GM12878 (cell line): ENCODE results near the gene SHROOM4. TPM values are rescaled to one million over a fixed set of nuclear protein-coding genes. Genes with fewer than 3 reads are reported as not detected.

Source experiments
- ATAC-seq: fragments of 200-7000 bp; cut with Tn5 transposase; 3 replicates; pipeline ENCODE4 v1.9.1; 2020; ENCODE audit warnings: mild to moderate bottlenecking, moderate library complexity
- BruUV-seq: library from RNA; stranded (reverse); fragments of 400-500 nt; replicated peaks from 2 replicates; lab custom pipeline; 2021; lab: Mats Ljungman, UMichigan
- CTCF ChIA-PET: fragments of 300-600 bp; sonication (Branson Sonifier 250); formaldehyde crosslinking; extraction: SDS; loops from one replicate; lab custom pipeline; 2021; ENCODE audit warnings: inconsistent platforms; lab: Yijun Ruan, JAX
- POLR2A ChIA-PET: fragments of 350-600 bp; formaldehyde crosslinking; extraction: SDS; loops from one replicate; lab custom pipeline; 2021; ENCODE audit warnings: inconsistent platforms; lab: Charles Lee
- RAD21 ChIA-PET: fragments of 300-600 bp; sonication (Branson Sonifier 250); formaldehyde crosslinking; loops from one replicate; lab custom pipeline; 2023; ENCODE audit warnings: antibody characterized with exemption; ENCODE audit not compliant: unreplicated experiment; lab: Charles Lee
- SMC1A ChIA-PET: fragments of 300-600 bp; sonication (Branson Sonifier 250); formaldehyde crosslinking; loops from one replicate; lab custom pipeline; 2023; ENCODE audit not compliant: unreplicated experiment, uncharacterized antibody; lab: Charles Lee
- DNase-seq: peaks from one replicate; pipeline ENCODE4 v3.0.0-alpha.2; 2011; ENCODE audit warnings: low read depth, low spot score
- FAIRE-seq: peaks from 3 replicates; lab custom pipeline; 2011; peaks lifted over from hg19 to GRCh38; lab: Jason Lieb, UNC
- H2AFZ ChIP-seq: 2 replicates; pipeline ENCODE4 v1.6.0; 2011; ENCODE audit warnings: low read depth, low read length, control low read depth; ENCODE audit not compliant: control insufficient read depth
- H3K27ac ChIP-seq: 2 replicates; pipeline ENCODE4 v1.5.1; 2011; ENCODE audit warnings: control low read depth; ENCODE audit not compliant: control insufficient read depth, insufficient read depth
- H3K27me3 ChIP-seq, 2 experiments: replicated peaks in 1 of 2; 2 replicates each; pipeline versions ENCODE4 v1.6.0 to v1.6.1; 2011; ENCODE audit warnings: low read length in 1 of 2; ENCODE audit not compliant: control insufficient read depth in 2 of 2, insufficient read depth in 2 of 2
- H3K36me3 ChIP-seq, 2 experiments: 2 replicates each; pipeline ENCODE4 v1.5.1; 2011; ENCODE audit warnings: low read length in 1 of 2; ENCODE audit not compliant: control insufficient read depth in 2 of 2, insufficient read depth in 2 of 2
- H3K4me1 ChIP-seq: 2 replicates; pipeline ENCODE4 v1.6.1; 2011; ENCODE audit warnings: mild to moderate bottlenecking, low read length, moderate library complexity, mixed read lengths; ENCODE audit not compliant: control insufficient read depth, insufficient read depth
- H3K4me2 ChIP-seq: 2 replicates; pipeline ENCODE4 v1.6.0; 2011; ENCODE audit warnings: control low read depth; ENCODE audit not compliant: control insufficient read depth, insufficient read depth
- H3K4me3 ChIP-seq: fragments of 200-600 bp; sonication (generic); 2 replicates; pipeline ENCODE4 v1.5.1; 2016
- H3K79me2 ChIP-seq: 2 replicates; pipeline ENCODE4 v1.6.0; 2011; ENCODE audit warnings: low read length; ENCODE audit not compliant: control insufficient read depth, insufficient read depth
- H3K9ac ChIP-seq: 2 replicates; pipeline ENCODE4 v1.8.0; 2011; ENCODE audit warnings: low read length, control low read depth, mixed read lengths; ENCODE audit not compliant: control insufficient read depth, insufficient read depth
- H3K9me3 ChIP-seq: replicated peaks from 3 replicates; pipeline ENCODE4 v1.5.1; 2011; ENCODE audit warnings: mild to moderate bottlenecking, low read length; ENCODE audit not compliant: control insufficient read depth, insufficient read depth
- H4K20me1 ChIP-seq: 2 replicates; pipeline ENCODE4 v1.6.0; 2011; ENCODE audit not compliant: control insufficient read depth, insufficient read depth
- ESRRA ChIP-seq: IDR thresholded peaks from 2 replicates; pipeline ENCODE4 v1.6.1; 2012; ENCODE audit warnings: mild to moderate bottlenecking, low read length, improper control_type of control experiment
- ETV6 ChIP-seq, 2 experiments: fragments of 450-650 bp in 1 of 2; IDR thresholded peaks in 1 of 2; conservative IDR thresholded peaks in 1 of 2; 2 replicates each; pipeline ENCODE4 v1.6.1; 2014; ENCODE audit warnings: antibody characterized with exemption in 1 of 2, borderline replicate concordance in 1 of 2, low read depth in 1 of 2, mild to moderate bottlenecking in 1 of 2, moderate library complexity in 1 of 2
- GATAD2B ChIP-seq: fragments of 450-650 bp; conservative IDR thresholded peaks from 2 replicates; pipeline ENCODE4 v1.6.1; 2017; ENCODE audit warnings: low read depth, mild to moderate bottlenecking, moderate library complexity
- HDAC6 ChIP-seq: fragments of 200-600 bp; sonication (generic); IDR thresholded peaks from one replicate; pipeline ENCODE4 v1.8.0; 2017; ENCODE audit warnings: antibody characterized with exemption; ENCODE audit not compliant: unreplicated experiment
- KLF5 ChIP-seq: fragments of 450-650 bp; IDR thresholded peaks from 2 replicates; pipeline ENCODE4 v1.6.1; 2014; ENCODE audit warnings: mild to moderate bottlenecking; ENCODE audit not compliant: partially characterized antibody
- POLR2AphosphoS2 ChIP-seq: IDR thresholded peaks from 2 replicates; pipeline ENCODE4 v1.6.1; 2011; ENCODE audit warnings: low read depth, mild to moderate bottlenecking, low read length, improper control_type of control experiment, moderate library complexity
- WRNIP1 ChIP-seq: IDR thresholded peaks from 2 replicates; pipeline ENCODE4 v1.6.1; 2011; ENCODE audit warnings: low read depth, low read length, improper control_type of control experiment, borderline replicate concordance
- YBX1 ChIP-seq: fragments of 450-650 bp; IDR thresholded peaks from 2 replicates; pipeline ENCODE4 v1.6.1; 2016; ENCODE audit warnings: antibody characterized with exemption
- ZBED1 ChIP-seq: IDR thresholded peaks from 2 replicates; pipeline ENCODE4 v1.6.1; 2016; ENCODE audit warnings: borderline replicate concordance
- ZSCAN29 ChIP-seq: fragments of 450-650 bp; IDR thresholded peaks from 2 replicates; pipeline ENCODE4 v1.6.1; 2017; ENCODE audit warnings: mild to moderate bottlenecking, moderate library complexity
- WGBS: methylation state at CpG from one replicate; pipeline ENCODE4 v1.1.6; 2016; ENCODE audit warnings: low lambda C conversion rate; ENCODE audit not compliant: insufficient replicate concordance, insufficient coverage; ENCODE audit errors: missing lambda C conversion rate; 5-methylcytosine and 5-hydroxymethylcytosine counted together
- in situ Hi-C: fragments of 300-500 bp; cut with MboI; formaldehyde crosslinking; loops from 9 replicates; pipeline ENCODE4 v1.14.3; 2018; ENCODE audit warnings: mixed read lengths
- intact Hi-C: fragments of 100-400 bp; cut with micrococcal nuclease; formaldehyde crosslinking; loops from one replicate; pipeline ENCODE4 v1.14.2; 2022; ENCODE audit not compliant: unreplicated experiment
- polyA plus RNA-seq, 11 experiments: library from polyadenylated mRNA; depleted of rRNA in 4 of 11; unstranded in 6 of 11; stranded (reverse) in 5 of 11; fragments of >200 nt; fragmentation: Nextera tagmentation in 4 of 11; fragmentation: Illumina TruSeq in 1 of 11; extraction: Ambion mirVana in 4 of 11; extraction: Trizol in 1 of 11; gene quantifications; 1 replicate in 1 of 11; 2 replicates in 10 of 11; pipeline versions ENCODE4 v1.2.1 to v1.2.3, GENCODE V29; 2011 to 2016; ENCODE audit warnings: inconsistent platforms in 2 of 11, missing spikeins in 2 of 11, low read depth in 1 of 11
- total RNA-seq, 4 experiments: library from RNA; depleted of rRNA in 3 of 4; stranded (reverse); fragments of >200 nt in 3 of 4; fragmentation: Illumina TruSeq in 1 of 4; extraction: Trizol in 1 of 4; gene quantifications; 2 replicates each; pipeline versions ENCODE4 v1.2.1 to v1.2.3, GENCODE V29; 2013 to 2021
- TF ChIP-seq, protein P1 (sequence below): fragments of 450-650 bp; IDR thresholded peaks from 2 replicates; pipeline ENCODE4 v1.6.1; 2016; ENCODE audit warnings: mild to moderate bottlenecking
- TF ChIP-seq, protein P2 (sequence below): fragments of 450-650 bp; IDR thresholded peaks from 2 replicates; pipeline ENCODE4 v1.6.1; 2017; ENCODE audit warnings: antibody characterized with exemption, mild to moderate bottlenecking, moderate library complexity
- TF ChIP-seq, protein P3 (sequence below): fragments of 150-350 bp; IDR thresholded peaks from 2 replicates; pipeline ENCODE4 v1.6.1; 2014; ENCODE audit warnings: mild to moderate bottlenecking, low read depth, low read length
- TF ChIP-seq, protein P4 (sequence below): IDR thresholded peaks from 2 replicates; pipeline ENCODE4 v1.6.1; 2011; ENCODE audit warnings: low read depth, mild to moderate bottlenecking, low read length, moderate library complexity, borderline replicate concordance; ENCODE audit errors: extremely low read depth

The SHROOM4 gene
- total and polyA plus RNA-seq, 10 of the 15 experiments (the other 5 are each of a cell fraction or from before 2014, with no cell fraction given): 0.01 to 0.03 TPM; not detected in 8

DNA sequence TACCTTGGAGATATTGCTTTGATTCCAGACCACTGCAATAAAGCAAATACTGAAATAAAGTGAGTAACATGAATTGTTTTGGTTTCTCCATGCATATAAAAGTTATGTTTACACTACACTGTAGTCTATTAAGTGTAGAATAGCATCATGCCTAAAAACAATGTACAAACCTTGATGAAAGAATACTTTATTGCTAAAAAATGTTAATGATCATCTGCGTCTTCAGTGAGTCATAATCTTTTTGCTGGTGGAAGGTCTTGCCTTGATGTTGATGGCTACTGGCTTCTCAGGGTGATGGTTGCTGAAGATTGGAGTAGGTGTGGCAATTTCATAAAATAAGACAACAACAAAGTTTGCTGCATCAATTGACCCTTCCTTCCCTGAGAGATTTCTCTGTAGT is 145.1 kb downstream of the SHROOM4 start:
- no peaks in the 10 kb centered on the region for H3K36me3 ChIP-seq
- DNase-seq: no peak
- H3K9ac ChIP-seq: no peak overlapping the region
- no peaks in the 10 kb centered on the region for H3K27me3 ChIP-seq
- TF ChIP-seq, protein P1, sequence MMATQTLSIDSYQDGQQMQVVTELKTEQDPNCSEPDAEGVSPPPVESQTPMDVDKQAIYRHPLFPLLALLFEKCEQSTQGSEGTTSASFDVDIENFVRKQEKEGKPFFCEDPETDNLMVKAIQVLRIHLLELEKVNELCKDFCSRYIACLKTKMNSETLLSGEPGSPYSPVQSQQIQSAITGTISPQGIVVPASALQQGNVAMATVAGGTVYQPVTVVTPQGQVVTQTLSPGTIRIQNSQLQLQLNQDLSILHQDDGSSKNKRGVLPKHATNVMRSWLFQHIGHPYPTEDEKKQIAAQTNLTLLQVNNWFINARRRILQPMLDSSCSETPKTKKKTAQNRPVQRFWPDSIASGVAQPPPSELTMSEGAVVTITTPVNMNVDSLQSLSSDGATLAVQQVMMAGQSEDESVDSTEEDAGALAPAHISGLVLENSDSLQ: no peak
- TF ChIP-seq POLR2AphosphoS2 (no peak), GATAD2B (no peak), WRNIP1 (no peak), YBX1 (no peak), ESRRA (no peak), KLF5 (no peak), ETV6 (conservative IDR thresholded peaks at IDR 0.05 in 1 of 2, IDR thresholded peaks at IDR 0.05 in 1 of 2; ENCODE audit: borderline replicate concordance in 1 of 2, low read depth in 1 of 2) (no peak), ZSCAN29 (no peak), HDAC6 (no peak), ZBED1 (no peak)
- TF ChIP-seq, protein P2, sequence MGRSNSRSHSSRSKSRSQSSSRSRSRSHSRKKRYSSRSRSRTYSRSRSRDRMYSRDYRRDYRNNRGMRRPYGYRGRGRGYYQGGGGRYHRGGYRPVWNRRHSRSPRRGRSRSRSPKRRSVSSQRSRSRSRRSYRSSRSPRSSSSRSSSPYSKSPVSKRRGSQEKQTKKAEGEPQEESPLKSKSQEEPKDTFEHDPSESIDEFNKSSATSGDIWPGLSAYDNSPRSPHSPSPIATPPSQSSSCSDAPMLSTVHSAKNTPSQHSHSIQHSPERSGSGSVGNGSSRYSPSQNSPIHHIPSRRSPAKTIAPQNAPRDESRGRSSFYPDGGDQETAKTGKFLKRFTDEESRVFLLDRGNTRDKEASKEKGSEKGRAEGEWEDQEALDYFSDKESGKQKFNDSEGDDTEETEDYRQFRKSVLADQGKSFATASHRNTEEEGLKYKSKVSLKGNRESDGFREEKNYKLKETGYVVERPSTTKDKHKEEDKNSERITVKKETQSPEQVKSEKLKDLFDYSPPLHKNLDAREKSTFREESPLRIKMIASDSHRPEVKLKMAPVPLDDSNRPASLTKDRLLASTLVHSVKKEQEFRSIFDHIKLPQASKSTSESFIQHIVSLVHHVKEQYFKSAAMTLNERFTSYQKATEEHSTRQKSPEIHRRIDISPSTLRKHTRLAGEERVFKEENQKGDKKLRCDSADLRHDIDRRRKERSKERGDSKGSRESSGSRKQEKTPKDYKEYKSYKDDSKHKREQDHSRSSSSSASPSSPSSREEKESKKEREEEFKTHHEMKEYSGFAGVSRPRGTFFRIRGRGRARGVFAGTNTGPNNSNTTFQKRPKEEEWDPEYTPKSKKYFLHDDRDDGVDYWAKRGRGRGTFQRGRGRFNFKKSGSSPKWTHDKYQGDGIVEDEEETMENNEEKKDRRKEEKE: no peak
- TF ChIP-seq, protein P3, sequence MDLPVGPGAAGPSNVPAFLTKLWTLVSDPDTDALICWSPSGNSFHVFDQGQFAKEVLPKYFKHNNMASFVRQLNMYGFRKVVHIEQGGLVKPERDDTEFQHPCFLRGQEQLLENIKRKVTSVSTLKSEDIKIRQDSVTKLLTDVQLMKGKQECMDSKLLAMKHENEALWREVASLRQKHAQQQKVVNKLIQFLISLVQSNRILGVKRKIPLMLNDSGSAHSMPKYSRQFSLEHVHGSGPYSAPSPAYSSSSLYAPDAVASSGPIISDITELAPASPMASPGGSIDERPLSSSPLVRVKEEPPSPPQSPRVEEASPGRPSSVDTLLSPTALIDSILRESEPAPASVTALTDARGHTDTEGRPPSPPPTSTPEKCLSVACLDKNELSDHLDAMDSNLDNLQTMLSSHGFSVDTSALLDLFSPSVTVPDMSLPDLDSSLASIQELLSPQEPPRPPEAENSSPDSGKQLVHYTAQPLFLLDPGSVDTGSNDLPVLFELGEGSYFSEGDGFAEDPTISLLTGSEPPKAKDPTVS: no peak
- TF ChIP-seq, protein P4, sequence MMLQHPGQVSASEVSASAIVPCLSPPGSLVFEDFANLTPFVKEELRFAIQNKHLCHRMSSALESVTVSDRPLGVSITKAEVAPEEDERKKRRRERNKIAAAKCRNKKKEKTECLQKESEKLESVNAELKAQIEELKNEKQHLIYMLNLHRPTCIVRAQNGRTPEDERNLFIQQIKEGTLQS: no peak
- H4K20me1 ChIP-seq: no peaks in the 10 kb centered on the region
- H3K27ac ChIP-seq: no peak overlapping the region
- POLR2A ChIA-PET: no interaction called here
- no peaks in the 10 kb centered on the region for H3K4me1 ChIP-seq
- RAD21 ChIA-PET: no interaction called here
- CTCF ChIA-PET: no interaction called here
- in situ Hi-C loops (no loop called here), intact Hi-C loops (no loop called here)
- H2AFZ ChIP-seq: no peak overlapping the region
- WGBS: 0% methylated on average over 1 of the region's 1 CpG
- ATAC-seq: no peak
- H3K9me3 ChIP-seq: no peaks in the 10 kb centered on the region
- no peak overlapping the region for H3K4me2 ChIP-seq
- no peaks in the 10 kb centered on the region for H3K79me2 ChIP-seq
- no TSS peak for BruUV-seq
- SMC1A ChIA-PET: no interaction called here
- H3K4me3 ChIP-seq: no peak overlapping the region
- no peak for FAIRE-seq
